Prostate gland (tissue), 2 donors: Measurements from ENCODE around the gene DCTN2. TPM values are rescaled to one million over a fixed set of nuclear protein-coding genes. Genes with fewer than 3 reads are reported as not detected.

Experiments used
- DNase-seq: peaks from one replicate; pipeline ENCODE4 v3.0.0-alpha.2; 2019; ENCODE audit warnings: low spot score
- H3K27ac ChIP-seq, 2 donors: fragments of 200-600 bp; sonication (generic); 2 replicates each; pipeline ENCODE4 v1.5.1; 2017 to 2019
- H3K27me3 ChIP-seq: fragments of 200-600 bp; sonication (generic); replicated peaks from 2 replicates; pipeline ENCODE4 v1.5.1; 2019; ENCODE audit not compliant: insufficient read depth
- H3K36me3 ChIP-seq, 2 donors: fragments of 200-600 bp; sonication (generic); 1 replicate in 1 of 2; 2 replicates in 1 of 2; pipeline versions ENCODE4 v1.5.1 to v1.8.1; 2017 to 2019
- H3K4me1 ChIP-seq: fragments of 200-600 bp; sonication (generic); replicated peaks from 2 replicates; pipeline ENCODE4 v1.5.1; 2019
- H3K4me3 ChIP-seq, 2 donors: fragments of 200-600 bp; sonication (generic); 2 replicates each; pipeline ENCODE4 v1.5.1; 2017 to 2019
- H3K9me3 ChIP-seq: fragments of 200-600 bp; sonication (generic); 2 replicates; pipeline ENCODE4 v1.5.1; 2017
- POLR2A ChIP-seq: fragments of 450-650 bp; IDR thresholded peaks from one replicate; pipeline ENCODE4 v1.6.1; 2016; ENCODE audit warnings: antibody characterized with exemption, mild to moderate bottlenecking
- POLR2AphosphoS5 ChIP-seq: sonication (generic); formaldehyde crosslinking; IDR thresholded peaks from one replicate; pipeline ENCODE4 v1.6.1; 2017; ENCODE audit warnings: antibody characterized with exemption
- WGBS: methylation state at CpG from one replicate; pipeline ENCODE4 v1.1.5; 2018; 5-methylcytosine and 5-hydroxymethylcytosine counted together
- intact Hi-C: fragments of 100-400 bp; cut with DNase I; formaldehyde crosslinking; loops from one replicate; pipeline ENCODE4 v1.14.2; 2022
- total RNA-seq, 2 donors: library from RNA; depleted of rRNA; stranded (reverse); fragments of >200 nt; gene quantifications; one replicate each; pipeline ENCODE4 v1.1.0, GENCODE V29; 2016
- TF ChIP-seq, protein P1 (sequence below), 4 experiments: fragments of 200-600 bp in 2 of 4; fragments of 450-650 bp in 2 of 4; sonication (generic) in 2 of 4; IDR thresholded peaks; 1 replicate in 3 of 4; 2 replicates in 1 of 4; pipeline ENCODE4 v1.5.1; 2016 to 2019; ENCODE audit warnings: antibody characterized with exemption in 4 of 4, mild to moderate bottlenecking in 2 of 4, moderate library complexity in 2 of 4

The DCTN2 gene
- total RNA-seq, 2 donors from 2014 or later: 131 to 157 TPM

DNA sequence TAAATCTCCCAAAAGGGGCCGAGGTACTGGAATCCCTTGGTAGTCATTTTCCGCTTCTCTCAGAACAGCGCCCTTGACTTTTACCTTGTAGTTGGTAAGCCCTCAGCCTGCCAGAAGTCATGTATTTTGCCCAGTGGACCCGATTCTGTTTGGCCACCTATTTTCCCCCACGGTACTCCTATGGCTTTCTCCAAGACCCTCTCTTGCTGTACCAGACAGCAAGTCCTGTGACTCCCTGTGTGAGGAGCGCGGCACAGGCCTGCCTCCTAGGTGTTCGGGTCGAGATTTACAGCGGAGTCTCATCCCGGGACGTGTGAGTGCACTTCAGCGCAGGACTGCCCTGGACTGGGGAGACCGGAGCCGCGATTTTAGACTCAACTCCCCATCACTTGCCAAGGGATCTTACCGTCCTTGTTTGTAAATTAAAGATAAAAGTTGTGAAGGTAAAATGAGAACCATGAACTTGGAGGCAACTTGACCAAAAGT lies 25.4 kb downstream of the DCTN2 start:
- peak; percentile 40 for DNase-seq
- TF ChIP-seq, protein P1, sequence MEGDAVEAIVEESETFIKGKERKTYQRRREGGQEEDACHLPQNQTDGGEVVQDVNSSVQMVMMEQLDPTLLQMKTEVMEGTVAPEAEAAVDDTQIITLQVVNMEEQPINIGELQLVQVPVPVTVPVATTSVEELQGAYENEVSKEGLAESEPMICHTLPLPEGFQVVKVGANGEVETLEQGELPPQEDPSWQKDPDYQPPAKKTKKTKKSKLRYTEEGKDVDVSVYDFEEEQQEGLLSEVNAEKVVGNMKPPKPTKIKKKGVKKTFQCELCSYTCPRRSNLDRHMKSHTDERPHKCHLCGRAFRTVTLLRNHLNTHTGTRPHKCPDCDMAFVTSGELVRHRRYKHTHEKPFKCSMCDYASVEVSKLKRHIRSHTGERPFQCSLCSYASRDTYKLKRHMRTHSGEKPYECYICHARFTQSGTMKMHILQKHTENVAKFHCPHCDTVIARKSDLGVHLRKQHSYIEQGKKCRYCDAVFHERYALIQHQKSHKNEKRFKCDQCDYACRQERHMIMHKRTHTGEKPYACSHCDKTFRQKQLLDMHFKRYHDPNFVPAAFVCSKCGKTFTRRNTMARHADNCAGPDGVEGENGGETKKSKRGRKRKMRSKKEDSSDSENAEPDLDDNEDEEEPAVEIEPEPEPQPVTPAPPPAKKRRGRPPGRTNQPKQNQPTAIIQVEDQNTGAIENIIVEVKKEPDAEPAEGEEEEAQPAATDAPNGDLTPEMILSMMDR (IDR thresholded peaks at IDR 0.05): peak in 1 of 4 experiments; percentile 6
- no peak for TF ChIP-seq POLR2AphosphoS5
- WGBS: 26% methylated on average over 17 of the region's 17 CpGs
- intact Hi-C loops: loop anchor here (5.0 kb wide), 1 partner anchor 86 kb away; no protein-coding TSS in a partner anchor
- peaks cover 25% of the 10 kb centered on the region for H3K4me1 ChIP-seq
- H3K27ac ChIP-seq: peak overlapping the region; percentile 99
- no peaks in the 10 kb centered on the region for H3K9me3 ChIP-seq
- H3K27me3 ChIP-seq: no peaks in the 10 kb centered on the region
- peaks cover 5% of the 10 kb centered on the region in 2 donors for H3K36me3 ChIP-seq
- H3K4me3 ChIP-seq: peak overlapping the region; percentile 85 to 87

DNA sequence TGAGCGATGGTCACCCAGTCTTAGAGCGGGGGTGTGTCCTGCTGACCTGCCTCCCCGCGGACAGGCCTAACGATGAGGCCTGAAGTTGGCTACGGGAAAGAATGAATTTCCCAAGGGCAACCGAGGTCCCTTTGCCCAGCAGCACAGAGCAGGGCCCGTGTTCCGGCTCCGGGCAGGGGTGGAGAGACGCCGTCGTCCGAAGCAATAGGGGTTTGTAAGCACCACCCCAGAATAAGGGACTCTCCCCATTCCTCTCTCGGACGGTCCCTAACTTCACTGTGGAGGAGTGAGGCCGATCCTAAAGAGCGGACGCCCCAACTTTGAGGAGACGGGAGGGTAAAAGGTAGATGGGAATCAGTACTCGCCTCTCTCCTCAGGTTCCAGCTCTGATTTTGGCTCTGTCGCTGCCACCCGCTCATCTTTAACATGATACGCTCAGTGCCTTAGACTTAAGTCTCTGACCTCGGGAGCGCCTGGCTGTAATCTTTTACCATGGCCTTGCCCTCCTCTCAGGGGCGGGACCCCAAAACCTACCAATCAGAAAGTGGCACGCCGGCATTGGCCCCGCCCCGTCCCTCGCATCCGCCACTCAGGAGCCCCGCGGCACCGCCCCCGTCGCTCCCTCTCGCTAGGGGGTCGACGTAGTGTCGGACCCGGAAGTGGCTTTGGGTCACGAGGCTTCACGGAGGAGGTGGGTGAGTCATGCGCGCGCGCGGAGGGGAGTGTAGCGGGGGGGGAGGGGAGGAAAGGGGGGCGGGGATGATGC lies 26.8 kb downstream of the DCTN2 start, which contains the start of gene DDIT3:
Gene DDIT3, minus strand, starts transcription at position 462 of the 766 bp plus-strand sequence. CDS start 3,108 bp downstream, outside the sequence.
- H3K27me3 ChIP-seq: no peaks in the 10 kb centered on the region
- intact Hi-C loops: loop anchor here (5.0 kb wide), 1 partner anchor 87 kb away; no protein-coding TSS in a partner anchor
- peak within 1 kb of the TSS; percentile 99 for H3K27ac ChIP-seq
- H3K4me1 ChIP-seq: peaks cover 24% of the 10 kb centered on the region
- peak; percentile 99 for DNase-seq
- H3K36me3 ChIP-seq: no peaks in the 10 kb centered on the region
- WGBS: under 1% methylated on average over 50 of the region's 52 CpGs
- H3K4me3 ChIP-seq: peak within 1 kb of the TSS; percentile 83 to 87
- TF ChIP-seq, protein P1 (IDR thresholded peaks at IDR 0.05): peak in 2 of 4 experiments; percentile 25 to 31
- TF ChIP-seq POLR2A (peak; percentile 100), POLR2AphosphoS5 (peak; percentile 100)
- no peaks in the 10 kb centered on the region for H3K9me3 ChIP-seq

DNA sequence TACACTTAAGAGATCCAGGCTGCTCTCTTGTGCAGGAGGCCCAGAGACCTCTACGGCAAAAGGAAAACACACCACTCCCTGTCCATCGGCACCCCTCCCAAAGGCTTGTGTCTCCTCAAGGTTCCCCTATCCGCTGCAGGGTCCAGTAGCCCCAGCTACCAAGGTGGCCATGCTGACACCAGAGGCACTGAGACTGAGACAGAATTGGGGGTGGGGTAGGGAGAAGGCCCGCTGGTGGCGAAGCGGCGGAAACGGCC lies 27.3 kb downstream of the DCTN2 start:
- peaks cover 19% of the 10 kb centered on the region for H3K4me1 ChIP-seq
- H3K27me3 ChIP-seq: no peaks in the 10 kb centered on the region
- H3K9me3 ChIP-seq: no peaks in the 10 kb centered on the region
- intact Hi-C loops: loop anchor here (5.0 kb wide), 1 partner anchor 88 kb away; no protein-coding TSS in a partner anchor
- no peak for DNase-seq
- TF ChIP-seq POLR2A (no peak), POLR2AphosphoS5 (no peak)
- TF ChIP-seq, protein P1 (IDR thresholded peaks at IDR 0.05): no peak
- 0% methylated on average over 8 of the region's 8 CpGs for WGBS
- peak overlapping the region; percentile 83 to 87 for H3K4me3 ChIP-seq
- H3K27ac ChIP-seq: peak overlapping the region; percentile 99
- no peaks in the 10 kb centered on the region for H3K36me3 ChIP-seq

DNA sequence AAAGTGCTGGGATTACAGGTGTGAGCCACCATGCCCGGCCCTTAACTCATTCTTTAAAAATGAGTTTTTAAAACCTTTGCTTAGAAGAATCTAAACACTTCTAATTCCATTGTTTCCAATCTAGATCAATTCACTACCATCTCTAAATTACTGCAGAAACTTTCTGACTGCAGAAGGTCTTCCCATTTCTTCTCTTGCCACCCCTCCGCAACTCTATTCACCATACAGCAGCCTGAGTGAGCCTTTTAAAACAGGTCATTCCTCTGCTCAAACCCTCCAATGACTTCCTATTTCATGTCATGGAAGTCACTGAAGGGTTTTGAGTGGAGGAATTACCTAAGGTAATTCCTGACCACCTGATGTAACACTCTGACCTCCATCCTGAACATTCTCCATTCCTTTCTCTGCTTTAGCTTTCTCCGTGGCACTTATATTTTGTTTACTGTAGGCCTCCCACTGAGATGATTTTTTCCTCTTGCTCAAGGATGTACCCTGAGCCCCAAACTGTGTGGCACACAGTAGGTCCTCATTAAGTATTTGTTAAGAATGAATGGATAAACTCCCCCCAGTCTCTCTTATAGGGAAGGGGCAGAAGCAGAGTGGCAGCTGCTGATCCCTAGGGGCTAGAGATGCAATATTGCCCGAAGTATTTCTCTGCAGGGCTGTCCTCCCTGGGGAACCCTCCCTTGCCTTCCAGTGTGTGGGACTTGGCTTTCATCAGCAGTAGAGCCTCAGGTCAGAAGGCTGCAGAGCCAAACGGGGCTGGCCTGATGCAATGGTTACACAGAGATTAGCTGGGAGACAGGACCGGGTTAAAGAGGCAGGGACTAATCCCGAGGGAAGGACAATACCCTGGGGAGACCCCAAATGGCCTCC lies 27.8 kb downstream of the DCTN2 start:
- H3K9me3 ChIP-seq: no peaks in the 10 kb centered on the region
- TF ChIP-seq POLR2AphosphoS5: no peak
- TF ChIP-seq POLR2A: no peak
- TF ChIP-seq, protein P1 (IDR thresholded peaks at IDR 0.05): no peak
- WGBS: 29% methylated on average over 7 of the region's 7 CpGs
- H3K27ac ChIP-seq: peak overlapping the region; percentile 99
- H3K36me3 ChIP-seq: no peaks in the 10 kb centered on the region
- peaks cover 14% of the 10 kb centered on the region for H3K4me1 ChIP-seq
- no peaks in the 10 kb centered on the region for H3K27me3 ChIP-seq
- no peak for DNase-seq
- intact Hi-C loops: no loop called here
- H3K4me3 ChIP-seq: peak overlapping the region; percentile 83 to 87
